HUES6 (cell line): ENCODE results near the gene NFYA.

Experiments used
- H3K27ac ChIP-seq: 2 replicates; pipeline ENCODE4 v1.7.0; 2013; ENCODE audit warnings: low read depth, mild to moderate bottlenecking, low read length, inconsistent platforms
- H3K27me3 ChIP-seq: 2 replicates; pipeline ENCODE4 v1.6.1; 2013; ENCODE audit warnings: low read length; ENCODE audit not compliant: control insufficient read depth, insufficient read depth
- H3K36me3 ChIP-seq: 2 replicates; pipeline ENCODE4 v1.6.1; 2013; ENCODE audit warnings: low read length; ENCODE audit not compliant: control insufficient read depth, insufficient read depth
- H3K4me1 ChIP-seq: 2 replicates; pipeline ENCODE4 v1.6.1; 2013; ENCODE audit warnings: low read length; ENCODE audit not compliant: control insufficient read depth, insufficient read depth
- H3K4me3 ChIP-seq: 2 replicates; pipeline ENCODE4 v1.5.1; 2013; ENCODE audit warnings: low read depth, low read length
- H3K9ac ChIP-seq: one replicate; pipeline ENCODE4 v1.6.1; 2013; ENCODE audit warnings: mild to moderate bottlenecking, low read length
- H3K9me3 ChIP-seq: 2 replicates; pipeline ENCODE4 v1.6.1; 2013; ENCODE audit warnings: low read depth, low read length; ENCODE audit not compliant: control insufficient read depth, insufficient read depth

The NFYA gene

GRCh38 chr6:41037107-41037900 is 35.5 kb upstream of the NFYA start:
- no peak overlapping the region for H3K4me3 ChIP-seq
- H3K9me3 ChIP-seq: no peaks in the 10 kb centered on the region
- H3K27me3 ChIP-seq: no peaks in the 10 kb centered on the region
- no peaks in the 10 kb centered on the region for H3K36me3 ChIP-seq
- H3K4me1 ChIP-seq: peaks cover 26% of the 10 kb centered on the region
- no peak overlapping the region for H3K27ac ChIP-seq
- no peak overlapping the region for H3K9ac ChIP-seq

DNA sequence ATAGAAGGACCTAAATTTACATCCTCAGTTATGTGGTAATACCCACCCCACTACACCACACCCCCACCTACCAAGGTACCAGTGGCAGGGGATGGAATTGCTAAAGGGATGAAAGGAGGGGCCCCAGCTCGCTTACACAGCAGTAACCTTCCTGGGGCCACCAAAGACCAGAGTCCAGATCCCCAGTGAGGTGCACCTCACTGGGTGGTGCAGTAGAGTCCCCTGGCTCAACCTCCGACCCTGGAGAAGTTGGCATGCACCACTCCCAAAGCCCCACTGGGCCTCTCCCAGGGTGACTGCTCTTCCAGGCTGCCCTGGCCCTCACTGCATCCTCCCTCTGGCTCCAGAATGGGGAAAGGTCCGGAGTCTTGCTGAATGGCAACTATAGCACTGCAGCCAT is 34.6 kb upstream of the NFYA start:
- H3K27ac ChIP-seq: no peak overlapping the region
- no peak overlapping the region for H3K4me3 ChIP-seq
- no peaks in the 10 kb centered on the region for H3K9me3 ChIP-seq
- H3K27me3 ChIP-seq: no peaks in the 10 kb centered on the region
- peaks cover 26% of the 10 kb centered on the region for H3K4me1 ChIP-seq
- no peak overlapping the region for H3K9ac ChIP-seq
- H3K36me3 ChIP-seq: no peaks in the 10 kb centered on the region

- no peaks in the 10 kb centered on the region for H3K27me3 ChIP-seq
- no peak within 1 kb of the TSS for H3K4me3 ChIP-seq
- H3K9ac ChIP-seq: no peak within 1 kb of the TSS
- H3K4me1 ChIP-seq: peaks cover 26% of the 10 kb centered on the region
- no peaks in the 10 kb centered on the region for H3K9me3 ChIP-seq
- H3K27ac ChIP-seq: no peak within 1 kb of the TSS
- no peaks in the 10 kb centered on the region for H3K36me3 ChIP-seq
Measured at GRCh38 chr6:41039060-41039998, 33.4 kb upstream of the NFYA start, which contains the start of gene UNC5CL. TSS of gene UNC5CL (minus strand) at chr6:41039221. CDS start at chr6:41035074, 4,147 bp downstream.

DNA sequence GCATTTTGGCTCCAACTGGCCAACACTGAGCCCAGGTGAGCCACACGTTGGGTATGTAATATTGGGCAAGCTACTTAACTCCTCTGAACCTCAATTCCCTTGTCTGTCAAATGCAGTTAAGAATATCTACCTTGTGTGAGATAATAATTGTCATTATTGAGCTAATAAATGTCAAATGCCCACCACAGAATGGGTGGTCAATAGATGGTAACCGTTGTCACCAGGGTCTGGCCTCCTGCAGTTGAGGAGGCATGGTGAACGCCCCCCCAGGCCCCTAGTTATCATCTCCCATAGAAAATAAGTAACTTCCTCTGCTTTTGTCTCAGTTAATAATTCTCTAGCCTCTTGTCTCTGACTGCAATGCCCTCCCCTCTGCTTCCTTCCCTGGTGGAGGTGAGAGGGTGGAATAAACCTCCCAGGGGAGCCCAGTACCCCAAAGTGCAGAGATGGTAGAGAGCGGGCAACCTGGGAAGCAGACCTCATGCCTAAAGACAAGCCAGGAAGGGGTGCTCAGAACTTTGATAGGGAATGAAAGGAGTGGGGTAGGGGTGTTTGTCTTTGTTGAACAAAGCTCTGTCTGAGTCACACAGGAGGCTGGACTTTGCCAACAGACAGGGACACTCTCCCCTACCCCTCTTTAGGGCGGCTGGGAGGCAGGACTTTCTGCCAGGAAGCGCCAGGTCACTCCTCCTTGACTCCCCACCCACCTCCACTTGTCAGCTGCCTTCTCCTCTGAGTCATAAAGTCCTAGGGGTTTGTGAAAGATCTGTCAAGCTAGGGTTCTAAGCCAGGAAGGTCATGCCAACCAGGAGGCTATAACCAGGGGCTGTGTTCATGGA is 32.5 kb upstream of the NFYA start:
- H3K27ac ChIP-seq: no peak overlapping the region
- H3K9me3 ChIP-seq: no peaks in the 10 kb centered on the region
- peaks cover 26% of the 10 kb centered on the region for H3K4me1 ChIP-seq
- H3K9ac ChIP-seq: no peak overlapping the region
- no peak overlapping the region for H3K4me3 ChIP-seq
- no peaks in the 10 kb centered on the region for H3K36me3 ChIP-seq
- H3K27me3 ChIP-seq: no peaks in the 10 kb centered on the region

- no peak overlapping the region for H3K9ac ChIP-seq
- no peaks in the 10 kb centered on the region for H3K36me3 ChIP-seq
- peaks cover 26% of the 10 kb centered on the region for H3K4me1 ChIP-seq
- H3K9me3 ChIP-seq: no peaks in the 10 kb centered on the region
- H3K4me3 ChIP-seq: no peak overlapping the region
- H3K27me3 ChIP-seq: no peaks in the 10 kb centered on the region
- no peak overlapping the region for H3K27ac ChIP-seq
Measured at GRCh38 chr6:41040940-41041536, 31.7 kb upstream of the NFYA start.

GRCh38 chr6:41042226-41043055 is 30.3 kb upstream of the NFYA start, which contains the start of gene TSPO2:
TSS of gene TSPO2 (plus strand) at chr6:41042467. CDS start at chr6:41042986, 519 bp downstream.
- Histone ChIP-seq H3K4me3 (no peak within 1 kb of the TSS), H3K27ac (no peak within 1 kb of the TSS), H3K9me3 (no peaks in the 10 kb centered on the region), H3K4me1 (peaks cover 18% of the 10 kb centered on the region), H3K36me3 (no peaks in the 10 kb centered on the region), H3K27me3 (no peaks in the 10 kb centered on the region), H3K9ac (no peak within 1 kb of the TSS)

GRCh38 chr6:41043151-41043550 is 29.6 kb upstream of the NFYA start:
- no peak overlapping the region for H3K4me3 ChIP-seq
- H3K36me3 ChIP-seq: no peaks in the 10 kb centered on the region
- no peak overlapping the region for H3K27ac ChIP-seq
- no peaks in the 10 kb centered on the region for H3K9me3 ChIP-seq
- peaks cover 19% of the 10 kb centered on the region for H3K4me1 ChIP-seq
- no peaks in the 10 kb centered on the region for H3K27me3 ChIP-seq
- no peak overlapping the region for H3K9ac ChIP-seq

GRCh38 chr6:41045664-41046063 is 27.1 kb upstream of the NFYA start:
- Histone ChIP-seq H3K27ac (no peak overlapping the region), H3K27me3 (no peaks in the 10 kb centered on the region), H3K4me1 (peaks cover 25% of the 10 kb centered on the region; the same call in 1 of the 2 replicates), H3K36me3 (no peaks in the 10 kb centered on the region), H3K9ac (no peak overlapping the region), H3K4me3 (no peak overlapping the region), H3K9me3 (no peaks in the 10 kb centered on the region)

- no peaks in the 10 kb centered on the region for H3K27me3 ChIP-seq
- H3K36me3 ChIP-seq: no peaks in the 10 kb centered on the region
- H3K9me3 ChIP-seq: no peaks in the 10 kb centered on the region
- H3K27ac ChIP-seq: no peak overlapping the region
- no peak overlapping the region for H3K9ac ChIP-seq
- no peak overlapping the region for H3K4me3 ChIP-seq
- peaks cover 23% of the 10 kb centered on the region; the same call in 1 of the 2 replicates for H3K4me1 ChIP-seq
Measured at GRCh38 chr6:41046084-41046483, 26.7 kb upstream of the NFYA start.
